Measurements from ENCODE around the gene MCC. TPM values are rescaled to one million over a fixed set of nuclear protein-coding genes. Genes with fewer than 3 reads are reported as not detected.

The MCC gene
- total and polyA plus RNA-seq, 2 donors from 2014 or later = 2.4 to 20.6 TPM

DNA sequence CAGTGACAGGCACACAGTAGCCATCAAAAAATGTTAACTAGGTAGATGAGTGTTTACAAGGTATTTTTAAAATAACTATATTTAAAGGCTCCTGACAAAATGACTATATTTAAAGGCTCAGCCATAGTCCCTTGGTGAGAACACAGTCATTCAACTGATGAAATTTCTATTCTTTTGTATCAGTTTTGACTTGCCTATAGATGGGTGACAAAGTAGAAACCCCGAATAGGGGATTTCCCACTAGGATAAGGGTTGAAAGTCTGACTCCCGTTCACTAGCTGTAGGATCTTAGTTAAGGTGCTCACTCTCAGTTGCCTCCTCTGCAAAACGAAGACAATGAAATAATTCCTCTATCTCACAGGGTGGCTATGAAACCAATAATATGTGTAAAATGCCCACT lies 271.7 kb downstream of the MCC start:
- Histone ChIP-seq H3K4me1 (ENCODE audit: control insufficient read depth in 2 of 3, insufficient read depth in 2 of 3, low read depth in 1 of 3, low read length in 3 of 3) (peaks cover 3 to 10% (median 8%) of the 10 kb centered on the region in 3 donors), H3K27me3 (ENCODE audit: control insufficient read depth, insufficient read depth, low read length) (no peaks in the 10 kb centered on the region), H3K27ac (ENCODE audit: low read depth in 2 of 2, low read length in 2 of 2) (no peak overlapping the region), H3K9me3 (ENCODE audit: control insufficient read depth in 2 of 3, insufficient read depth in 1 of 3, low read length in 3 of 3) (no peaks in the 10 kb centered on the region), H3K36me3 (ENCODE audit: control insufficient read depth in 2 of 3, insufficient read depth in 3 of 3, low read length in 3 of 3) (no peaks in the 10 kb centered on the region), H3K9ac (ENCODE audit: low read length in 3 of 3) (no peak overlapping the region), H3K4me3 (ENCODE audit: low read length in 3 of 3) (no peak overlapping the region)
- TF ChIP-seq, protein P1, sequence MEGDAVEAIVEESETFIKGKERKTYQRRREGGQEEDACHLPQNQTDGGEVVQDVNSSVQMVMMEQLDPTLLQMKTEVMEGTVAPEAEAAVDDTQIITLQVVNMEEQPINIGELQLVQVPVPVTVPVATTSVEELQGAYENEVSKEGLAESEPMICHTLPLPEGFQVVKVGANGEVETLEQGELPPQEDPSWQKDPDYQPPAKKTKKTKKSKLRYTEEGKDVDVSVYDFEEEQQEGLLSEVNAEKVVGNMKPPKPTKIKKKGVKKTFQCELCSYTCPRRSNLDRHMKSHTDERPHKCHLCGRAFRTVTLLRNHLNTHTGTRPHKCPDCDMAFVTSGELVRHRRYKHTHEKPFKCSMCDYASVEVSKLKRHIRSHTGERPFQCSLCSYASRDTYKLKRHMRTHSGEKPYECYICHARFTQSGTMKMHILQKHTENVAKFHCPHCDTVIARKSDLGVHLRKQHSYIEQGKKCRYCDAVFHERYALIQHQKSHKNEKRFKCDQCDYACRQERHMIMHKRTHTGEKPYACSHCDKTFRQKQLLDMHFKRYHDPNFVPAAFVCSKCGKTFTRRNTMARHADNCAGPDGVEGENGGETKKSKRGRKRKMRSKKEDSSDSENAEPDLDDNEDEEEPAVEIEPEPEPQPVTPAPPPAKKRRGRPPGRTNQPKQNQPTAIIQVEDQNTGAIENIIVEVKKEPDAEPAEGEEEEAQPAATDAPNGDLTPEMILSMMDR (IDR thresholded peaks at IDR 0.05; ENCODE audit: borderline replicate concordance, extremely low read depth, insufficient read depth) = no peak
- DNase-seq (no peak), FAIRE-seq (no peak)
- intact Hi-C loops (cut with DNase I) = no loop called here

DNA sequence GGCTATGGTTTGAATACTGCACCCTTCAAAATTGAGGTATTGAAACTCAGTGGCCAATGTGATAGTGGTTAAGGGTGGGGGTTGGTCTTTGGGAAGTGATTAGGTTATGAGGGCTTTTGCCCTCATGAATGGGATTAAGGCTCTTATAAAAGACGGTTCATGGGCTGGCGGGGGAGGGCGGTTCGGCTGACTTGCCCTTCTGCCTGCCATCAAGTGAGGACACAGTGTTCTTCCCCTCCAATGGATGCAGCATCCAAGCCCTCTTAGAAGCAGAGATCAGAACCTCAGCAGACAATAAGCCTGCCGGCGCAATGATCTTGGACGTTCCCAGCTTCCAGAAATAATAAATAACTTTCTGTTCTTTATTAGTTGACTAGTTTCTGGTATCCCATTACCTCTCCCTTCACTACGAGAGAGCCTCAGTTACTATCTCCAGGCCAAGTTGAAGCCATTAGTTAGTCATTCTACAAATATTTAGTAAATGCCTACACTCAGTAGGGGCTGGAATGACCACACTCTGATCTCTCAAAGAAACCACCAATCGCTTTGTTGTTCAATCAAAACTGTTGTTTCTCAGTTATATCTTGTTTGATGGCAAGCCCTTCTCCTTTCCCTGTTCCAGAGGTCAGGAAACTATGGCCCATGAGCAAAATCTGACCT lies 272.7 kb downstream of the MCC start:
- no peaks in the 10 kb centered on the region for H3K27me3 ChIP-seq (ENCODE audit: control insufficient read depth, insufficient read depth, low read length)
- DNase-seq = no peak
- H3K4me1 ChIP-seq (ENCODE audit: control insufficient read depth in 2 of 3, insufficient read depth in 2 of 3, low read depth in 1 of 3, low read length in 3 of 3) = peaks cover 3 to 10% (median 8%) of the 10 kb centered on the region in 3 donors
- no peaks in the 10 kb centered on the region for H3K36me3 ChIP-seq (ENCODE audit: control insufficient read depth in 2 of 3, insufficient read depth in 3 of 3, low read length in 3 of 3)
- no peak overlapping the region for H3K9ac ChIP-seq (ENCODE audit: low read length in 3 of 3)
- intact Hi-C loops (cut with DNase I) = no loop called here
- FAIRE-seq = no peak
- no peak overlapping the region for H3K27ac ChIP-seq (ENCODE audit: low read depth in 2 of 2, low read length in 2 of 2)
- TF ChIP-seq, protein P1 (IDR thresholded peaks at IDR 0.05; ENCODE audit: borderline replicate concordance, extremely low read depth, insufficient read depth) = no peak
- no peaks in the 10 kb centered on the region for H3K9me3 ChIP-seq (ENCODE audit: control insufficient read depth in 2 of 3, insufficient read depth in 1 of 3, low read length in 3 of 3)
- H3K4me3 ChIP-seq (ENCODE audit: low read length in 3 of 3) = no peak overlapping the region

DNA sequence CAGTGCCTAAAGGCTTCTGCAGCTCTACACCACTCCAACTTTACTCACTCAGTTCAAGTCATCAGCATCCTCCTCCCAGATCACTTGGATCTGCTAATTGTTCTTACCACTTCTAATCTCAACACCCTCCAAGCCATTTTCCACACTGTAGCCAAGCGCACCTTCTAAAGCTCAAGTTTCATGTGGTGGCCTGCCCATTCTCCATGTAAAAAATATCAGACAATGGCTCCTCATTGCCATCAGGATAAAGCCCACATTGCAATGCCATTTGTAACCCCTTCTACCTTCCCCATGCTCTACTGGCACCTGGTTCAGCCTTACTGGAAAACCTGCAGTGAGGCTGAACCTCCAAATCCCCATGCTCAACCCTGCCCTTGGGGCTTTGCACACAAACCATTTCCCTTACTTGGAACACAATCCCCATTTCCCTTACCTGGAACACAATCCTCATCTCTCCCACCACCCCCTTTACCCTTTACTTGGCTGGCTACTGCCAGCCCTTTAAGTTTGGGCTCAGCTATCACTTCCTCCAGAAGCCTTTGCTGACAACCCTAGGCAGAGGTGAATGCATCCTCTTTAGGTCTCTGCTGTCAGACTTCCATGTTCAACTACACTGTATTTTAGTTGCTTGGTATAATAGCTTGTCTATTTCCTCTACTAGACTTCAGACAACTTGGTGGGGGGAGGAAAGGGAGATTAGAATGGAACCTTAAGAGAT lies 273.5 kb downstream of the MCC start:
- no peak overlapping the region for H3K4me3 ChIP-seq (ENCODE audit: low read length in 3 of 3)
- no peaks in the 10 kb centered on the region for H3K9me3 ChIP-seq (ENCODE audit: control insufficient read depth in 2 of 3, insufficient read depth in 1 of 3, low read length in 3 of 3)
- H3K4me1 ChIP-seq (ENCODE audit: control insufficient read depth in 2 of 3, insufficient read depth in 2 of 3, low read depth in 1 of 3, low read length in 3 of 3) = peaks cover 3 to 10% (median 8%) of the 10 kb centered on the region in 3 donors
- no peak overlapping the region for H3K9ac ChIP-seq (ENCODE audit: low read length in 3 of 3)
- DNase-seq (no peak), FAIRE-seq (no peak)
- no peaks in the 10 kb centered on the region for H3K27me3 ChIP-seq (ENCODE audit: control insufficient read depth, insufficient read depth, low read length)
- no peaks in the 10 kb centered on the region for H3K36me3 ChIP-seq (ENCODE audit: control insufficient read depth in 2 of 3, insufficient read depth in 3 of 3, low read length in 3 of 3)
- TF ChIP-seq, protein P1 (IDR thresholded peaks at IDR 0.05; ENCODE audit: borderline replicate concordance, extremely low read depth, insufficient read depth) = no peak
- intact Hi-C loops (cut with DNase I) = no loop called here
- no peak overlapping the region for H3K27ac ChIP-seq (ENCODE audit: low read depth in 2 of 2, low read length in 2 of 2)

Data from kidney (tissue), 14 donors.